H1 (cell line): ENCODE measurements around the gene OR2A2. TPM values are rescaled to one million over a fixed set of nuclear protein-coding genes. Genes with fewer than 3 reads are reported as not detected.

Experiments used
- CTCF ChIA-PET: fragments of 300-600 bp; sonication (Branson Sonifier 250); formaldehyde crosslinking; loops from one replicate; lab custom pipeline; 2021; ENCODE audit not compliant: partially characterized antibody; lab: Charles Lee
- POLR2A ChIA-PET: fragments of 300-600 bp; sonication (Branson Sonifier 250); formaldehyde crosslinking; loops from one replicate; lab custom pipeline; 2021; ENCODE audit warnings: inconsistent platforms; ENCODE audit not compliant: partially characterized antibody; lab: Charles Lee
- DNase-seq, 2 experiments: peaks; one replicate each; pipeline versions ENCODE4 v3.0.0 to v3.0.0-alpha.2; 2010 to 2022; ENCODE audit warnings: low spot score in 2 of 2, low read depth in 1 of 2, mixed read lengths in 1 of 2
- FAIRE-seq: peaks from 2 replicates; lab custom pipeline; 2011; peaks lifted over from hg19 to GRCh38; lab: Jason Lieb, UNC
- H2AFZ ChIP-seq: 2 replicates; pipeline ENCODE4 v1.8.1; 2012; ENCODE audit warnings: low read length, inconsistent platforms
- H2AK5ac ChIP-seq: 2 replicates; pipeline ENCODE4 v1.6.1; 2013; ENCODE audit warnings: low read depth, low read length
- H2BK120ac ChIP-seq: replicated peaks from 2 replicates; pipeline ENCODE3; 2013; ENCODE audit warnings: low read depth, low read length, inconsistent platforms
- H2BK12ac ChIP-seq: 2 replicates; pipeline ENCODE4 v1.6.1; 2013; ENCODE audit warnings: low read depth, low read length
- H2BK15ac ChIP-seq: 2 replicates; pipeline ENCODE4 v1.6.1; 2013; ENCODE audit warnings: low read length
- H2BK20ac ChIP-seq: 2 replicates; pipeline ENCODE4 v1.6.1; 2013; ENCODE audit warnings: low read length
- H2BK5ac ChIP-seq: 2 replicates; pipeline ENCODE4 v1.6.1; 2013; ENCODE audit warnings: low read depth, low read length
- H3K14ac ChIP-seq: 2 replicates; pipeline ENCODE4 v1.6.1; 2013; ENCODE audit warnings: inconsistent platforms; ENCODE audit not compliant: insufficient read length
- H3K18ac ChIP-seq: 2 replicates; pipeline ENCODE4 v1.6.1; 2013; ENCODE audit warnings: low read length; ENCODE audit errors: extremely low read depth
- H3K23ac ChIP-seq: 2 replicates; pipeline ENCODE4 v1.6.1; 2013; ENCODE audit warnings: inconsistent platforms; ENCODE audit not compliant: insufficient read length
- H3K23me2 ChIP-seq: 2 replicates; pipeline ENCODE4 v1.6.1; 2013; ENCODE audit warnings: low read depth, low read length
- H3K27ac ChIP-seq: 2 replicates; pipeline ENCODE4 v1.6.1; 2011; ENCODE audit warnings: low read depth, low read length, inconsistent platforms
- H3K27me3 ChIP-seq, 4 experiments: replicated peaks in 1 of 4; 1 replicate in 1 of 4; 2 replicates in 3 of 4; pipeline versions ENCODE4 v1.6.1 to v1.8.1; 2011 to 2013; ENCODE audit warnings: low read length in 3 of 4, mild to moderate bottlenecking in 3 of 4, inconsistent platforms in 2 of 4, mixed read lengths in 2 of 4, moderate library complexity in 1 of 4; ENCODE audit not compliant: control insufficient read depth in 3 of 4, insufficient read depth in 3 of 4; ENCODE audit errors: extremely low read depth in 1 of 4
- H3K36me3 ChIP-seq, 4 experiments: 2 replicates each; pipeline versions ENCODE4 v1.6.1 to v1.8.1; 2011 to 2013; ENCODE audit warnings: mild to moderate bottlenecking in 4 of 4, low read length in 3 of 4, moderate library complexity in 2 of 4, control low read depth in 1 of 4, inconsistent platforms in 1 of 4; ENCODE audit not compliant: insufficient read depth in 4 of 4, control insufficient read depth in 2 of 4
- H3K4ac ChIP-seq: replicated peaks from 2 replicates; pipeline ENCODE3; 2013; ENCODE audit warnings: low read length, low read depth, mixed read lengths, inconsistent platforms; ENCODE audit not compliant: insufficient read length
- H3K4me1 ChIP-seq, 4 experiments: replicated peaks in 1 of 4; 1 replicate in 1 of 4; 2 replicates in 3 of 4; pipeline versions ENCODE4 v1.6.1 to v1.8.1; 2011 to 2013; ENCODE audit warnings: low read length in 3 of 4, inconsistent platforms in 2 of 4, mixed read lengths in 1 of 4; ENCODE audit not compliant: insufficient read depth in 4 of 4, control insufficient read depth in 3 of 4
- H3K4me2 ChIP-seq, 2 experiments: 2 replicates each; pipeline versions ENCODE4 v1.6.1 to v1.8.1; 2011 to 2013; ENCODE audit warnings: low read depth in 2 of 2, low read length in 2 of 2, control low read depth in 1 of 2, inconsistent platforms in 1 of 2, mild to moderate bottlenecking in 1 of 2; ENCODE audit not compliant: insufficient read depth in 1 of 2
- H3K4me3 ChIP-seq, 4 experiments: fragments of 200-600, 300-600 bp in 1 of 4; sonication (generic), shearing (Covaris generic), sonication (Bioruptor Twin) in 1 of 4; 2 replicates each; pipeline versions ENCODE4 v1.5.1 to v1.8.1; 2011 to 2016; ENCODE audit warnings: low read length in 4 of 4, low read depth in 3 of 4, control low read depth in 2 of 4, inconsistent platforms in 2 of 4, mild to moderate bottlenecking in 2 of 4, mixed read lengths in 1 of 4, moderate library complexity in 1 of 4; ENCODE audit not compliant: insufficient read depth in 2 of 4; ENCODE audit errors: extremely low read depth in 1 of 4
- H3K56ac ChIP-seq: replicated peaks from 2 replicates; pipeline ENCODE3; 2013; ENCODE audit warnings: low read depth, mild to moderate bottlenecking, mixed read lengths, low read length, inconsistent platforms; ENCODE audit not compliant: insufficient read length
- H3K79me1 ChIP-seq: 2 replicates; pipeline ENCODE4 v1.6.1; 2013; ENCODE audit warnings: low read depth, low read length, control low read depth
- H3K79me2 ChIP-seq, 2 experiments: 2 replicates each; pipeline versions ENCODE4 v1.6.1 to v1.8.1; 2012 to 2013; ENCODE audit warnings: low read length in 2 of 2, mild to moderate bottlenecking in 2 of 2, inconsistent platforms in 1 of 2; ENCODE audit not compliant: insufficient read depth in 2 of 2, control insufficient read depth in 1 of 2
- H3K9ac ChIP-seq, 4 experiments: replicated peaks in 1 of 4; 1 replicate in 1 of 4; 2 replicates in 3 of 4; pipeline versions ENCODE4 v1.6.1 to v1.8.1; 2011 to 2013; ENCODE audit warnings: low read depth in 3 of 4, low read length in 3 of 4, control low read depth in 2 of 4, mild to moderate bottlenecking in 2 of 4, moderate library complexity in 2 of 4, inconsistent platforms in 1 of 4; ENCODE audit errors: extremely low read depth in 1 of 4
- H3K9me3 ChIP-seq, 2 experiments: 2 replicates each; pipeline versions ENCODE4 v1.6.1 to v1.8.1; 2012 to 2013; ENCODE audit warnings: mild to moderate bottlenecking in 2 of 2, moderate library complexity in 2 of 2, control low read depth in 1 of 2, inconsistent platforms in 1 of 2, low read depth in 1 of 2, low read length in 1 of 2, mixed read lengths in 1 of 2; ENCODE audit not compliant: insufficient read depth in 2 of 2
- H4K20me1 ChIP-seq, 2 experiments: replicated peaks in 1 of 2; 2 replicates each; pipeline versions ENCODE3 to v1.8.1; 2011 to 2013; ENCODE audit warnings: inconsistent platforms in 2 of 2, low read length in 2 of 2, mild to moderate bottlenecking in 1 of 2; ENCODE audit not compliant: insufficient read depth in 2 of 2, control insufficient read depth in 1 of 2
- H4K5ac ChIP-seq: 2 replicates; pipeline ENCODE4 v1.6.1; 2013; ENCODE audit warnings: low read length, low read depth, mixed read lengths, inconsistent platforms; ENCODE audit not compliant: insufficient read length
- H4K8ac ChIP-seq: 2 replicates; pipeline ENCODE4 v1.8.0; 2013; ENCODE audit warnings: mild to moderate bottlenecking, moderate library complexity, low read length, inconsistent platforms; ENCODE audit not compliant: insufficient read depth; ENCODE audit errors: extremely low read depth
- H4K91ac ChIP-seq: replicated peaks from 2 replicates; pipeline ENCODE3; 2013; ENCODE audit warnings: low read length, mixed read lengths, inconsistent platforms; ENCODE audit not compliant: insufficient read length
- FOSL1 ChIP-seq: IDR thresholded peaks from 2 replicates; pipeline ENCODE4 v1.6.1; 2011; ENCODE audit warnings: mild to moderate bottlenecking, low read depth, low read length, moderate library complexity; ENCODE audit not compliant: insufficient read depth
- HDAC2 ChIP-seq, 2 experiments: fragments of 300-600 bp in 1 of 2; sonication (generic) in 1 of 2; IDR thresholded peaks; 2 replicates each; pipeline ENCODE4 v1.6.1; 2011 to 2012; ENCODE audit warnings: low read depth in 2 of 2, low read length in 2 of 2, mild to moderate bottlenecking in 2 of 2, moderate library complexity in 2 of 2, borderline replicate concordance in 1 of 2, inconsistent platforms in 1 of 2
- KDM5A ChIP-seq: fragments of 200-600 bp; IDR thresholded peaks from 2 replicates; pipeline ENCODE4 v1.7.1; 2012; ENCODE audit warnings: mild to moderate bottlenecking, low read length, inconsistent platforms, mixed read lengths
- NRF1 ChIP-seq: IDR thresholded peaks from 2 replicates; pipeline ENCODE4 v1.6.1; 2011; ENCODE audit warnings: mild to moderate bottlenecking, low read depth, low read length, improper control_type of control experiment
- POU5F1 ChIP-seq: IDR thresholded peaks from 2 replicates; pipeline ENCODE4 v1.6.1; 2011; ENCODE audit warnings: low read depth, mild to moderate bottlenecking, low read length, moderate library complexity
- SAP30 ChIP-seq: fragments of 300-600 bp; sonication (generic); IDR thresholded peaks from 2 replicates; pipeline ENCODE4 v1.7.1; 2012; ENCODE audit warnings: low read length, moderate library complexity, mild to moderate bottlenecking, inconsistent platforms; ENCODE audit not compliant: insufficient read depth, insufficient replicate concordance
- SP1 ChIP-seq: IDR thresholded peaks from 2 replicates; pipeline ENCODE4 v1.6.1; 2011; ENCODE audit warnings: low read depth, low read length
- SP2 ChIP-seq: IDR thresholded peaks from 2 replicates; pipeline ENCODE4 v1.6.1; 2012; ENCODE audit warnings: mild to moderate bottlenecking, low read length, inconsistent platforms
- TAF1 ChIP-seq: IDR thresholded peaks from 2 replicates; pipeline ENCODE4 v1.6.1; 2011; ENCODE audit warnings: mild to moderate bottlenecking, low read depth, low read length
- whole genome bisulfite sequencing, 2 experiments: shearing (Covaris generic) in 1 of 2; methylation state at CpG; one replicate each; pipeline versions ENCODE4 v1.1.6 to v1.1.7; 2013 to 2015; ENCODE audit warnings: low lambda C conversion rate in 2 of 2, mixed read lengths in 2 of 2, inconsistent platforms in 1 of 2, low coverage in 1 of 2, missing lambda C conversion rate in 1 of 2; ENCODE audit not compliant: insufficient replicate concordance in 2 of 2, insufficient coverage in 1 of 2, insufficient read length in 1 of 2; ENCODE audit errors: extremely low coverage in 1 of 2, missing lambda C conversion rate in 1 of 2; 5-methylcytosine and 5-hydroxymethylcytosine counted together
- polyA plus RNA-seq, 7 experiments: library from polyadenylated mRNA; depleted of rRNA in 3 of 7; stranded (reverse) in 5 of 7; unstranded in 2 of 7; fragments of >200 nt in 5 of 7; fragments of 200-250 nt in 2 of 7; gene quantifications; 1 replicate in 5 of 7; 2 replicates in 1 of 7; 4 replicates in 1 of 7; pipeline versions ENCODE4 v1.2.1 to v1.2.3, GENCODE V29; 2011 to 2013; ENCODE audit warnings: missing spikeins in 2 of 7, mixed read lengths in 2 of 7
- total RNA-seq: library from RNA; stranded (reverse); fragmentation: NEBNext Ultra II Directional; extraction: Animal tissue kit (Norgen Biotek cat#: 25700); gene quantifications from 2 replicates; pipeline ENCODE4 v1.2.1, GENCODE V29; 2021
- TF ChIP-seq, protein P1 (sequence below): IDR thresholded peaks from 2 replicates; pipeline ENCODE4 v1.6.1; 2012; ENCODE audit warnings: low read length, inconsistent platforms

Gene OR2A2
- total and polyA plus RNA-seq, 2 of the 8 experiments (the other 6 are each of a cell fraction or from before 2014, with no cell fraction given), result not detected

DNA sequence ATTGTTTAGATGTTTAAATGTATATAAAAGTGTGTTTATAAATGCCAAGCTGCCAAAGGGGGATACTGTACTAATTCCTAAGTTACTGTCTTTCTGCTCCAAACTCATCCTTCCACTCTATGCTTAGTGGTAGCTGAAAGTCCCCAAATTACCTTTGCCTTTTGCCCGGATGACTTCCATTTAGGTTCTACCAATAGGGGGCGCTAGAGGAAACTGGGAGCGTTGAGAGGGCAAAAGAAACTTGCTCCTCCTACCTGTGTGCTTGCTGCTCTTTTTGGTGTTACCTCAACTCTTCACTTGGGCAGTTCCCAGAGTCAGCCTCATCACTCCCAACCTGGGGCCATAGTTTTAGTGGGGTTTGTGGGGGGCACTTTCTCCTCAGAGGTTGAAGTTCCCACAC, 45.7 kb upstream of the OR2A2 start:
- H3K79me1 ChIP-seq, result no peaks in the 10 kb centered on the region
- FAIRE-seq (no peak), DNase-seq (peak in 1 of 2 experiments; percentile 53)
- no peak overlapping the region for H3K18ac ChIP-seq
- no peaks in the 10 kb centered on the region for H4K20me1 ChIP-seq
- H3K14ac ChIP-seq, result no peak overlapping the region
- ChIA-PET POLR2A (interaction anchor here (1.5 kb wide), 1 partner anchor 182 kb away, joined by 4 read pairs; no protein-coding TSS in a partner anchor), CTCF (interaction anchor here (1.0 to 3.9 kb wide), 16 partner anchors 9 to 114 kb away, joined by 3 to 23 read pairs (median 5); partner anchors contain the start of genes OR2A12 and OR2A5)
- H4K91ac ChIP-seq, result no peak overlapping the region
- H3K27ac ChIP-seq, result no peak overlapping the region
- no peaks in the 10 kb centered on the region for H3K79me2 ChIP-seq
- no peak overlapping the region for H2BK120ac ChIP-seq
- no peaks in the 10 kb centered on the region for H3K27me3 ChIP-seq
- no peaks in the 10 kb centered on the region for H3K36me3 ChIP-seq
- H2BK12ac ChIP-seq, result no peak overlapping the region
- H4K5ac ChIP-seq, result no peak overlapping the region
- H2BK15ac ChIP-seq, result no peak overlapping the region
- peaks cover 4% of the 10 kb centered on the region in 2 experiments; a peak in 2 of 4 replicates for H3K9me3 ChIP-seq
- no peaks in the 10 kb centered on the region for H3K4me1 ChIP-seq
- H3K4me3 ChIP-seq, result no peak overlapping the region
- no peak overlapping the region for H3K4ac ChIP-seq
- 0 out of 2 replicates have a peak overlapping the region, but pooled peaks have one; percentile 42 for H2AFZ ChIP-seq
- 46% methylated on average over 3 of the region's 3 CpGs; no CpG with 5 or more reads in 1 of the 2 experiments for WGBS, 2 experiments
- H3K23ac ChIP-seq, result no peak overlapping the region
- H2BK5ac ChIP-seq, result no peak overlapping the region
- H3K23me2 ChIP-seq, result no peaks in the 10 kb centered on the region
- no peak overlapping the region for H3K4me2 ChIP-seq
- no peak overlapping the region for H3K56ac ChIP-seq
- H2BK20ac ChIP-seq, result no peak overlapping the region
- no peak overlapping the region for H2AK5ac ChIP-seq
- no peak overlapping the region for H3K9ac ChIP-seq
- no peak overlapping the region for H4K8ac ChIP-seq
- TF ChIP-seq KDM5A (no peak), FOSL1 (no peak), SAP30 (no peak), HDAC2 (IDR thresholded peaks at IDR 0.05; ENCODE audit: borderline replicate concordance in 1 of 2, low read depth in 2 of 2, low read length in 2 of 2) (no peak), SP2 (no peak), POU5F1 (no peak), TAF1 (no peak), SP1 (no peak), NRF1 (no peak)
- TF ChIP-seq, protein P1, sequence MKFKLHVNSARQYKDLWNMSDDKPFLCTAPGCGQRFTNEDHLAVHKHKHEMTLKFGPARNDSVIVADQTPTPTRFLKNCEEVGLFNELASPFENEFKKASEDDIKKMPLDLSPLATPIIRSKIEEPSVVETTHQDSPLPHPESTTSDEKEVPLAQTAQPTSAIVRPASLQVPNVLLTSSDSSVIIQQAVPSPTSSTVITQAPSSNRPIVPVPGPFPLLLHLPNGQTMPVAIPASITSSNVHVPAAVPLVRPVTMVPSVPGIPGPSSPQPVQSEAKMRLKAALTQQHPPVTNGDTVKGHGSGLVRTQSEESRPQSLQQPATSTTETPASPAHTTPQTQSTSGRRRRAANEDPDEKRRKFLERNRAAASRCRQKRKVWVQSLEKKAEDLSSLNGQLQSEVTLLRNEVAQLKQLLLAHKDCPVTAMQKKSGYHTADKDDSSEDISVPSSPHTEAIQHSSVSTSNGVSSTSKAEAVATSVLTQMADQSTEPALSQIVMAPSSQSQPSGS, result no peak
